KOPT-K1 (cell line): ENCODE data around the gene PGM5.
"Not testable (repeated sequence)": the region's sequence is repeated elsewhere in the genome, so short reads cannot be mapped to it uniquely, and the experiment has no call there.

Source experiments
- H3K27ac ChIP-seq: fragments of 200-600 bp; sonication (generic); 2 replicates; pipeline ENCODE4 v1.5.1; 2016; ENCODE audit warnings: antibody characterized with exemption, mild to moderate bottlenecking, low read depth, low read length; ENCODE audit not compliant: poor library complexity, severe bottlenecking
- H3K36me3 ChIP-seq: fragments of 200-600 bp; sonication (generic); 2 replicates; pipeline ENCODE4 v1.5.1; 2017; ENCODE audit warnings: antibody characterized with exemption, mild to moderate bottlenecking, low read length, moderate library complexity; ENCODE audit not compliant: insufficient read depth
- H3K9me3 ChIP-seq: fragments of 200-600 bp; sonication (generic); 2 replicates; pipeline ENCODE4 v1.5.1; 2017; ENCODE audit warnings: antibody characterized with exemption, low read length, mild to moderate bottlenecking; ENCODE audit not compliant: insufficient read depth, poor library complexity, severe bottlenecking

The PGM5 gene

GRCh38 chr9:68412754-68413153 lies 56.3 kb downstream of the PGM5 start:
- not testable (repeated sequence) for H3K9me3 ChIP-seq, H3K36me3 ChIP-seq, H3K27ac ChIP-seq

DNA sequence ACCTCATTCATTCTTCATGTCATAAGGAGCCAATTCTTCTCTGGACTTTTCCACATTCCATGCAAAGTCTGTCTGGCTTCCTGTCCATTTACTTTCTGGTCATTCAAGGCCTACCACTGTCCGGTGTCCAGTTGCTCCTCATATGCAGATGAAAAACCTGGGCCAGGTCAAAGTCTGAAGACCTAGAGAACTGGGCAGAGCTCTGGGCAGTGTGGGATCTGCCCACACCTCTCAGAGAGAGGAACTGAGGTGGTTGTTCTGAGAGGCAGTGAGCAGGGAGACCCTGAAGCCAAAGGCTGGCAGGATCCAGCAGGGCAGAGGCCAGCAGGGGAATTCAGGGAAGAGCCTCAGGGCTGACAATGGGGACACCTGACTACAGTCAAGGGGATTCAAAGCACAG lies 58.7 kb downstream of the PGM5 start:
- H3K36me3 ChIP-seq, H3K9me3 ChIP-seq, H3K27ac ChIP-seq: not testable (repeated sequence)

GRCh38 chr9:68416936-68417564 lies 60.6 kb downstream of the PGM5 start:
- H3K9me3 ChIP-seq: no peaks in the 10 kb centered on the region

DNA sequence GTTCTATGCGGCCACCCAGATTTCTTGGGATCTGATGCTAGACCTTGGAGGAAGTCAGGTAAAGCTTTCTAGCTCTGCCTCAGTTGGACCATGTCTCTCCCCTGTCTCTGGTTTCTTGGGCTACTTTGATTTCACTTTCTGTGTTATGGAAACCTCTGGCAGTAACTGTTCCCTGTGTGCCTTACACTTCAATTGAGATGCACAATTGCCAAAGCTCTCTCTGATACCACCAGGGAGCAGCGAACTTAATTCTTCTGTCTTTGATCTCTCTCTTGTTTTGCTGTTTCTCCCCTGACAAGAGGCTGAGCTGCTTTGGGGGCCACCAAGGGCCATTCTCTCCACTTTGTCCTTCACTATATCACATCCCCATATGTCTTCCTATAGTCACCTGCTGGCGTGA lies 61.4 kb downstream of the PGM5 start:
- Histone ChIP-seq H3K36me3 (no peaks in the 10 kb centered on the region), H3K9me3 (no peaks in the 10 kb centered on the region), H3K27ac (no peak overlapping the region)

More at GRCh38 chr9:68416936-68417564, 60.6 kb downstream of the PGM5 start:
- Histone ChIP-seq H3K36me3 (no peaks in the 10 kb centered on the region), H3K27ac (no peak overlapping the region)

- no peak overlapping the region for H3K27ac ChIP-seq
- no peaks in the 10 kb centered on the region for H3K36me3 ChIP-seq
- no peaks in the 10 kb centered on the region for H3K9me3 ChIP-seq
Observed at GRCh38 chr9:68418259-68418845, 61.9 kb downstream of the PGM5 start.

DNA sequence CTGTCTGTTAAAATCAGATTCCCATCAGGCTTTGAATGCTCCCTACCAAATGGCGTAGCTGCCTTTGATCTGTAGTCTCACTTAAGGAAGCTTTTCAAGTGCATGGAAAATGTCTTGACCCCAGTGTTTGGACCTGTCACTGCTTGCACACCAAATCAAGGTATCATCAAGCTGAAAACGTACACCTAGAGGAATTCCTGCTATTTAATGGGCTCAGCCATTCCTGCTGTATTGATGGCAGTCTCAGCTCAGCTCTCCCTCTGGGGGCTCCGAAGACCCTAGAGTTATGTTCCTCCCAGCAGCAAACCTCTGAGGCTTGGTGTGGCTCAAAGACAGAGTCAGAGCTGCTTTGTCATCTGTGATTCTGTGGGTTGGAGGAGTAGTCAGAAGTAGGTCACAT lies 63.5 kb downstream of the PGM5 start:
- H3K9me3 ChIP-seq: no peaks in the 10 kb centered on the region
- H3K27ac ChIP-seq: no peak overlapping the region

DNA sequence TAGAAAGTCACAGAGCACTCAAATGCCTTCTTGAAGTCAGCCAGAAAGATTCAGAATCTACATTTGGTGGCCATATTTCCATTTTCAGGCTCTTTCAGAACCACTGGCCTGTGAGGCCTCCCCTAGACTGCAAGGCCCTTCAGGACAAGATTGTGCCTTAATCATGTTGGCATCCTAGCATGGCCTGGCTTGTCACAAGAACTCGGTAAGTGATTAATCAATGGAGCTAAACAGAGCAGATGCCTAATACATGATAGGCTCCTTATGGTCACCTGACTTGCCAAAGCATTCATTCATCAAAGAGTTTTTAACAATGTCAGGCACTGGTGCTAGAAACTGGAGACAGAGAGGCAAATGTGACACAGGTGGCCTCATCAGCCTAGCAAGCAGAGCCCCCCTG lies 70.3 kb downstream of the PGM5 start:
- Histone ChIP-seq H3K9me3 (no peaks in the 10 kb centered on the region), H3K27ac (no peak overlapping the region), H3K36me3 (no peaks in the 10 kb centered on the region)

More for the DNA sequence above, 63.5 kb downstream of the PGM5 start:
- H3K36me3 ChIP-seq: no peaks in the 10 kb centered on the region

DNA sequence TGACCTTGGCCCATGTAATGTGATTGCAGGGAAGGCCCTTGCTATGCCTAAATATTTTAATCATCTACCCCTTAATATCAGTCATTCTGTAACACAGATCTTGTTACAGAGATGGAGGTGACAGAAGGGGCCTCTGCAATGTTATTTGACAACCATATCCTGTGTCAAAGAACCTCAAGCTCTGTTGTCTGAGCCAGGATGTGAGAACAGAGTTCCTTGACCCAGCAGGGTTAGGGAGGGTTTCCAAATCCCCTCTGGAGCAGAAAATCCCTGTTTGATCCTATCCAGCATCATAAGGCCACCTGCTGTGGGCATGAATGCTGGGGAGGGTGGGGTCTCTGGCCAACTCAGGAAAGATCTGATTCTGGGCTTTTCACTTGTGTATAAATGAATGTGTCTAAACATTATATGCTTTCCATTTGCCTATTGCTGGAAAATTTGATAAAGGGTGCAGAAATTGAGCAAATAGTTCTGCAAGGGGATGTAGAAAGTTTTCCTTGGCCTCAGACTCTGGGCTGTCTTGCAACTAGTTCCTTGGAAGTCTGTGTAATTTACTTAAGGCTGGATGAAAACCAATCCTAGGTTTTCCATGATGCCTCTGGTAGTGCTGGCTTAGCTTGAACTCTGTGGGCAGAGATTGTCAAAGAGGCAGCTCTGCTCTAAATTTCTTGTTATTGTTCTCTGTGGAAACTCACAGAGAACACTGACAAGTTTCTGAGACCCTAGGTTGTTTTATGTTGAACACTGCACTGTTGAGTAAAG lies 71.0 kb downstream of the PGM5 start:
- no peaks in the 10 kb centered on the region for H3K9me3 ChIP-seq
- H3K27ac ChIP-seq: no peak overlapping the region
- no peaks in the 10 kb centered on the region for H3K36me3 ChIP-seq

DNA sequence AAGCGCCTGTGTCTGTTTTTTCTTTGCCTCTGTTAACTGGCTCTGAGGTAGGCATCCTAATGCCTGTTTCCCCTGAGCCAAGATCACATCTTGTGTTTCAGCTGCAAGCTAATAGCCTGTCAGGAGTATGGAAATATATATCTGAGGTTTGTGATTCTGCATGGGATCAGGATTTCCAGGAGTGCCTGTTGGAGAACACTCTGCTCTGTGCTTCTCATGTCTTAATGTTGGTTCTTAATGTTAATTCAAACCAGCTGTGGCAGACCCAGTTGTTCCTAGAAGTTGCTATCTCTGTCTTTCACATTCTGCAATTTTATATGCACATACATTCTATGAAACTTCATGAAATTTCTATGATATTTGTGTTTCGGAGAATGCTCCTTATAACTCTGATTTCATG lies 72.1 kb downstream of the PGM5 start:
- H3K9me3 ChIP-seq: no peaks in the 10 kb centered on the region
- no peak overlapping the region for H3K27ac ChIP-seq
- H3K36me3 ChIP-seq: no peaks in the 10 kb centered on the region

- Histone ChIP-seq H3K27ac (no peak overlapping the region), H3K36me3 (no peaks in the 10 kb centered on the region), H3K9me3 (no peaks in the 10 kb centered on the region)
Observed at GRCh38 chr9:68429631-68430030, 73.2 kb downstream of the PGM5 start.

DNA sequence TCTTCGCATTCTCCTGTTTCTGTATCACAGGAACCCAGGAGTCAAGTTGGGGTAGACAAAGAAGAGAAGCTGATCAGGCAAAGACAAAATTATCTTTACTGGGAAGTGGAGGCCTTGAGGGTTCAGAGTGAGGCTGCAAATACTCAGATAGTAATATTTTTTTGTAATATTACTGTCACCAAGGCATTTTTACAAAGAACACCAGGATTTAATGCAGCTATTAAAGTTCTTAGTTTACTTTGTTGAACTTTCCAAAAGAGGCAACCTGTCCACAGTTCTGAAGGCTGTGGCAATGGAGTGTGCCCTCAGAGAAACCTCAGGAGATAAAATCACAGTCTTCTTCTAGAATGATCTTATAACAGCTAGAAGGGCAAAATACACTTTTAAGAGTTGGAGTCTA lies 74.9 kb downstream of the PGM5 start:
- Histone ChIP-seq H3K27ac (no peak overlapping the region), H3K9me3 (no peaks in the 10 kb centered on the region), H3K36me3 (no peaks in the 10 kb centered on the region)

- no peaks in the 10 kb centered on the region for H3K36me3 ChIP-seq
- no peak overlapping the region for H3K27ac ChIP-seq
- H3K9me3 ChIP-seq: no peaks in the 10 kb centered on the region
Observed at GRCh38 chr9:68433531-68434110, 77.2 kb downstream of the PGM5 start.

DNA sequence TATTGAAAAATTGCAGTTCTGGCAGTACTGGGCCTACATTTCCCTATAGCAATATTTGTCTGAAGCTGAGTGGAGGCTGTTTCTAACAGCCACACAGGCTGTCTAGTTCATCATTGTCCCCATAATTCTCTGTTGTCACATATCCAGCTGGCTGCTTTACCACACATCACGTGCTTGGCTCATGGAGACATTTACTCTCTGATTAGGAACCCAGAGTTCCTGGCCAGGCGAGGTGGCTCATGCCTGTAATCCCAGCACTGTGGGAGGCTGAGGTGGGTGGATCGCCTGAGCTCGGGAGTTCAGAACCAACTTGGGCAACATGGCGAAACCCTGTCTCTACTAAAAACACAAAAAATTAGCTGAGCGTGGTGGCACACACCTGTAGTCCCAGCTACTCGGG lies 81.4 kb downstream of the PGM5 start:
- H3K9me3 ChIP-seq: no peaks in the 10 kb centered on the region
- no peak overlapping the region for H3K27ac ChIP-seq
- no peaks in the 10 kb centered on the region for H3K36me3 ChIP-seq

DNA sequence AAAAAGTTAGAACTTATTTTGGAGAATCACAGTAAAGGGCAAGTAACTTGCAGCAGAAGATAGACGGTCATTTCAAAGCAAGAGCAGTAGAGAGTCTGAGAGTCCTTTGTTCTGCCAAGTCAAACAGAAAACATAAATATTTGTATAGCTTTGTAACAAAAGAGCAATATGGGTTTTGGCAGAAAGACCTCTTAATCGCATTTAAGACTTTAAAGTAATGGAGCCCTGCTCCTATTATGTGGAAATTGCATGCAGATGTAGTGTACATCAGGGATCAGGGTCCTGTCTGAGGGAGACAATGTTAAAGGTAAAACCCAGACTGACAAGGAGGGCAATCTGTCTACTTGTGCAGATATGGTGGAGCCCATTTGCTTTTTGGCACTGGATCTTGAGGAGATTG lies 87.2 kb downstream of the PGM5 start:
- Histone ChIP-seq H3K36me3 (no peaks in the 10 kb centered on the region), H3K9me3 (no peaks in the 10 kb centered on the region), H3K27ac (no peak overlapping the region)

- Histone ChIP-seq H3K9me3 (no peaks in the 10 kb centered on the region), H3K36me3 (no peaks in the 10 kb centered on the region), H3K27ac (no peak overlapping the region)
Observed at GRCh38 chr9:68446836-68447235, 90.4 kb downstream of the PGM5 start.
